Measurements from ENCODE around the gene INSYN1.
"Not testable (repeated sequence)": the region's sequence is repeated elsewhere in the genome, so short reads cannot be mapped to it uniquely, and the experiment has no call there.

- not testable (repeated sequence) for TF ChIP-seq CTCF (IDR thresholded peaks at IDR 0.05; ENCODE audit: borderline replicate concordance, extremely low read depth, low read length, poor library complexity, severe bottlenecking); EZH2 (IDR thresholded peaks at IDR 0.05; ENCODE audit: borderline replicate concordance, low read depth, low read length, severe bottlenecking)
Observed at GRCh38 chr15:73702311-73703239, 50.6 kb downstream of the INSYN1 start.
